NB4 (cell line): Measurements from ENCODE around the gene MASP1.

Source experiments
- CTCF ChIP-seq: IDR thresholded peaks from one replicate; pipeline ENCODE4 v1.5.1; 2012; ENCODE audit warnings: low read depth, low read length
- TF ChIP-seq, protein P1 (sequence below): IDR thresholded peaks from 2 replicates; pipeline ENCODE4 v1.6.1; 2011; ENCODE audit warnings: low read depth, low read length

GRCh38 chr3:187292631-187293515 is 1.3 kb upstream of the MASP1 start:
- TF ChIP-seq, protein P1, sequence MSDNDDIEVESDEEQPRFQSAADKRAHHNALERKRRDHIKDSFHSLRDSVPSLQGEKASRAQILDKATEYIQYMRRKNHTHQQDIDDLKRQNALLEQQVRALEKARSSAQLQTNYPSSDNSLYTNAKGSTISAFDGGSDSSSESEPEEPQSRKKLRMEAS = no peak
- no peak for TF ChIP-seq CTCF
